HG02588 (cell line): Measurements from ENCODE around the gene CPS1.

Source experiments
- ATAC-seq: cut with Tn5 transposase; IDR thresholded peaks from one replicate; pipeline ENCODE4 v1.9.1; 2021; ENCODE audit warnings: mild to moderate bottlenecking, moderate library complexity; ENCODE audit not compliant: unreplicated experiment

The CPS1 gene

DNA sequence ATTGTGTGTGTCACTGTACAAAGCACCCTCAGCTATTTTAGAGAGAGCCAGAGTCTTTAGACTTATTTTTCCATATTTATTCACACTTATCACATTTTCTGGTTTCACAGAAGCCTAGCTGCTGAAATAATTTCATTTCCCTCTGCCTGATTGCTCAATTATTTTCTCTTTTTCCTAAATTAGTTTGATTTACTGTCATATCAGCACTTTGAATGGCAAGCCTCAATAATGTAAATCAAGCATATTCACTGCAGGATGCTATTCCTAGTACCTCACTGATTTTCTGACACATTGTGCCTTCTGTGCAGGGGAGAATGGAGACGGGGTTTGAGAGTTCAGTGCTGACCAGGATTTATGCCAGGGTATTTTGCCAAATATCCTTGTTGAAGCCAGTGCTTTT lies 48.3 kb downstream of the CPS1 start:
- ATAC-seq = no peak

DNA sequence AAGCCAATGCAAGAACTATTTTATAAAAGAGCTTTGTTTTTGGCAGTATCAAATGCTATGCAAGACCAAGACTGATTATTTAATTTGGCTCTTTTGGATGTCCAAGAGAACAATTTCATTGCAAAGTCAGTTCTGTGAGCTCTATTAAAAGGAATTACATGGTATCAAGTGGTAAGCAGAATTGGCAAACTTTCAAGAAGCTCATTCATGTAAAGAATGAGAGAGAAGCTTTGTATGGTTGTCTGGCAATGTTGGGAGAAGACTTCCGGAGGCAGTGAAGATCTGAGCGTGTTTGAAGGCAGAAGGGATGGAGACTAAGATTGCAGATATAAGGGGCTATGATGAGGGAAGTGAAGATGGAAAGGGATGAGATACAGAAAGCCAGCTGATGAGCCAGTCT lies 49.6 kb downstream of the CPS1 start:
- ATAC-seq = no peak

DNA sequence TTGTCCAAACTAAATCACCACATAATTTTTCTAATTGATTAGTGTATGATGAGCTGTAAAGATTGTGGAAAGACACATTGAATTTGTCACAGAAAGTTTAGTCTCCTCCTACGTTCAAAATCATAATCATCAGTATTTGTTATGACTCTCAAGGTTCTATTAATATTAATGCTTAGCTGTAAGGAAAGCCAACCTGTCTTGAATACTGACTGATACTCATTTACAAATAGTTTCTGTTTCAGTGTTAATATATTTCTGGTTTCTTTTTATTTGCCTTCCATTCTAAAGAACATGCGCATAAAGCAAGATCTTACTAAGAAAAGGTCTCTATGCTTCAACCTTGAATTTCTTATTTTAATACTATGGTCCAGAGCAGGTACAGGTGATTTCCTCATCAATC lies 55.1 kb downstream of the CPS1 start:
- ATAC-seq = peak; percentile 77

DNA sequence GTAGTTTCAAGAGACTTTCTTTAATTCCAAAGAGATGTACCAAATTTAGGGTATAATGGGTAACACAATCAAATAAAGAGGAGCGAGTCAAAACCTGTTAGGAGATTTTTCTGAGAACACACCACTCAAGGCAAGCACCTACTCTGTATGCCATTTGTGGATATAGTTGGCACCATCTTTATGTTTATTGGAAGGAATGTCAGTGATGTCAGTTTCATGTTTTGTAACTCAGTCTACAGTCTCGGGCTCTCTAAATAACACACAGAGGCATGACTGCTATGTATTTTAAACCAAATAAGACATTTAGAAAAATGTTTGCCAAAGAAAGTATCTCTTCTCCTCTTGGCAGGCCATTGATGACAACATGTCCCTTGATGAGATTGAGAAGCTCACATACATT lies 59.7 kb downstream of the CPS1 start:
- no peak for ATAC-seq

DNA sequence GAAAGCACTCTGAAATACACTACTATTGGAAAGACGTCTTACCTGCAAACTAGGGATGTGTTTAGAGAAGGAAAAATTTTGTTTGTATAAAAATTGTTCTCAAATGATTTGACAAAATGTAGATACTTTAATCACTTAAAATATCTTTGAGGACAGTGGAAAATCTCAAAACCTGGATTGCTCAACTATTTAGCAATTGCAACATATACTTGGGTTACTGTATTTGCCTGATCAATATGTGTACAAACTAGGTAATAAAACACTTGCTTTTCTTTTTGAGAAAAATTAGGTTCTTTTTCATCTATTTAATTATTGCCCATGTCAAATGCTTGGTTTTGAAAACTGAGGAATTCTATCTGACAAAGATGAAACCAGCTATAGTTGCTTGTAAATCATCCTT lies 60.9 kb downstream of the CPS1 start:
- ATAC-seq = no peak

DNA sequence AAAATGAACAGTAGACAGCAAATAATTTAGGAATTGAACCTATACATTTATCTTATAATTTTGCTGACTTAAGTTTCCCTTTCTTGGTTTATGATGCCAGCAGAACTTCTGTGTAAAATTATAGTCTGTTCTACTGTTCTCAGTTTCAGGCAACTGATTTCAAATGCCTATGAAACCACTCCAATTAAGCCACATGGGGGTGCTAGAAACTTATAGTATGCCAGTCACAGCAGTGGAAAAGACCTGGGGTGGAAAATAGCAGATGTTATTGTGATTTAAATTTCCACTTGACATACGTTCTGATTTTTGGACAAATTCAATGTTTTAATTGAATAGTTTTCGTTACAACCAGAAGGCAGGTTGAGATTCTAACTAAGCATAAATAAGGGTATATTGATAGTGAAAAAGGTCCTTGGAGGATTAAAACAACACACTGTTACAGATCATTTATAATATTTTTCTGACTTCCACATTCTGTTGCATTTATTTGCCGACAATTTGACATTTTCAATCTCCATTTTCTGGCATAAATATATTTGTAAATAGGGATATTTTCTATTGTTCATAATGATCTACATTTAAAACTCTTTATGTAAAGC lies 61.4 kb downstream of the CPS1 start:
- ATAC-seq = peak; percentile 68

DNA sequence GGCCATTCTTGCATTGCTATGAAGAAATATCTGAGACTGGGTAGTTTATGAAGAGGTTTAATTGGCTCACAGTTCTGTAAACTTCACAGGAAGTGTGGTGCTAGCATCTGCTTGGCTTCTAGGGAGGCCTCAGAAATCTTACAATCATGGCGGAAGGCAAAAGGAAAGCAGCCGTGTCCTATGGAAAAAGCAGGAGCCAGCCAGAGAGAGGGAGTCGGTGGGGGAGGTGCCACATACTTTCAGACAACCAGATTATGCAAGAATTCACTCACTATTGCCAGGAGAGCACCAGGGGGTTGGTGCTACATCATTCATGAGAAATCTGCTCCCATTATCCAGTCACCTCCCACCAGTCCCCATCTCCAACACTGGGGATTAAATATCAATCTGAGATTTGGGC lies 64.1 kb downstream of the CPS1 start:
- no peak for ATAC-seq

DNA sequence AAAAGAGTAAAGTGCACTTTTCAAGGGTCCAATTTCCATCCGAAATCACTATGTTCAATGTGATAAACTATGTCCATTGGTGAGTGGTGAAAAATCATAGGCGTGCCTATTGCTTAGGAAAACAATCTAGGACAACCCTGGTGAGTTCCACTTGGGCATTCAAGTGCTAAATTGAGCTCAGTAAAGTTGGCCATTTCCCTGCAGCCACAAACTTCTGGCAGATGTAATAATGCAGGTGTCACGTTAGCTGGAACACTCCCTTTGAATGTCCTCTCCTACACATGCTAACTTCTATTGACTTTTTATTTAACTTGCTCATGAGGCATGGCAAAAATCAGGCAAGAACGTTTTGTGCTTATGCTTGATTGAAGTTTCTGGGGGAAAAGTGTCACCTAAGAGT lies 67.1 kb downstream of the CPS1 start:
- no peak for ATAC-seq

DNA sequence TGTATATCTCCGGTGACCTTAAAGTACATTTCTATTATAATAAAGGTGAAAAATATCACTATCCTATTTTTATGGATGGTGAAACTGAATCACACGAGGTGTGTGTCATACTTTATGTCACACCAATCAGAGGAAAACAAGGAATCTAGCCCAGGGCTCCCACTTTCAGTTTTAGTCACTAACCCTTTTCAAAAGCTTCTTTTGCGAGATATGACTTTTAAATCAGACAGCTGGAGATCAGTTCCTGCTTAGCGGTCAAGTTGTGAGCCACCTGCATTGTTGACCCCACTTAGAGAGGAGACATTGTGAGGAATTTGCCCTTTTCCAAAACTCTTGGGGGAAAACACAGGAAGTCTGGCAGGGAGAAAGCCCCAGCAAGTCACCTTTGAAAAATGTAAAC lies 70.5 kb downstream of the CPS1 start:
- ATAC-seq = no peak

DNA sequence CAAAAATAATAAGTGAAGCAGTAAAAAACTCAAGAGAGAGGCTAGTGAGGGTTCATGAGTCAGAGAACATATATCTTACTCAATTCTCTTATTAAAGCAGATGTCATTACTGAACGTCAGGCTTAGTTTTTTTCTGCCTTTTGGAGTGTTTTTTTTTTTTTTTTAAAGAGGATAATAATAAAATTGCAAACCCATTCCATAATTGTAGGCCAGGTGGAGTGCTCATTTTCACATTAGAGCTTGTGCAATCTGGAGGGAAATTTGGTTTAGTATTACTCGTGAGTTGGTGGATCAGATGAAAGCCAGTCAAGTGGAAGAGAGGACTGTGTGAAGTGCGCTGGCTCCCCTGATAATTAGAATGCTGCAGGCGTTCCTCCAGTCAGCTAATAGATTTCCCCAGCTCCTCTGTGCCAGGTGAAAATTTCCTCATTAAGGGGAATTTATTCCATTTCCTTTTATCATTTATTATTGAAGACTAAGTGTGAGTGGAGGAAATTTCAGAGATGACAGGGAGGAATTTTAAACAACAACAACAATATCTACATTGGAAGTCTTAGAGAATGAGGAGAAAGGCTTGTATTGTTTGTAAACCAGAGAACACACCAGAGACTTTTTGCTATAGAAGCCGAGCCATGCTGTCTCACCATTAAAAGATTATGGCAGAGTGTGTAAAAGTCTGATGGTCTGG lies 74.6 kb downstream of the CPS1 start:
- ATAC-seq = no peak

DNA sequence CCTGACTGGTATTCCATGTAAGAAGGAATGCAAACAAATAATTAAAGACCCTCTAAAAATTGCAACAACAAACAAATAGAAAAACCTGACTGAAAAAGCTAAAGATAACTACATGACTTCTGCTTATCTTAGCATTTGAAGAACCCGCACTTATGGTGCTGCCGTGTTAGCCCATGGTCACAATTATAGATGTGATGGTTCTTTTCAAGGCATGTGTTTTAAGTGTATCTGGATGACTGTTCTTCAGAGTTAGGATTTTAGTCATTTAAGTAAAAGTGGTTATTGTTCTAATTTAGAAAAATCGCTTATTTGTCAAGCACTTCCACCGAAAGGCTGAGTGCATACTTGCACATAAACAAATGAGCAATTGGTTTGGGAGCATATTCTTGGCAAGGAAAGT lies 77.3 kb downstream of the CPS1 start:
- ATAC-seq = no peak

DNA sequence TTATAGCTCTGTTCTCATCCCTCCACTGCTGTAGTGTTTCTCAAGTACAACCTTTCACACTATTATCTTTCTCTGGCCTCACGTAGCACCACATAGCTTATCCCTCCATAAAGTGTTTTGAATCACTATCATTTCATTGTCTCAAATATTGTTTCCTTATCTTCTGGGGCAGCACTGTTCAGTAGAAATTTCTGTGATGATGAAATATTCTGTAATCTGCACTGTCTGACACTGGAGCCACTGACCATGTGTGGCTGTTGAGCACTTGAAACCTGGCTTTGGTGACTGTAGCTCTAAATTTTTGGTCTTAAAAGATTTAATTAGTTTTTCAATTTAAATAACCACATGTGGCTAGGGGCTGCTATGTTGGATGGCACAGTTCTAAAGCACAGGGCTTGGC lies 78.9 kb downstream of the CPS1 start:
- no peak for ATAC-seq

DNA sequence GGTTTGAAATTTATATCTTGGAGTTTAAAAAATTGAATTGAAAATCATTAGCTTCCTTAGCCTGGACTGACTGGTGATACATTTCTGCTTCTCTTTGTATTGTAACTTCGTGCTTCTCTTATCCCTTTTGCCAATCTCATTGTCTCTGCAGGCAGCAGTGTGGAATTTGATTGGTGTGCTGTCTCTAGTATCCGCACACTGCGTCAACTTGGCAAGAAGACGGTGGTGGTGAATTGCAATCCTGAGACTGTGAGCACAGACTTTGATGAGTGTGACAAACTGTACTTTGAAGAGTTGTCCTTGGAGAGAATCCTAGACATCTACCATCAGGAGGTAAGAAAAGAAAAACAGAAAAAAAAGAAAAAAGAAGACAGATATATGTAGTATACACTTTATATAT lies 85.9 kb downstream of the CPS1 start:
- no peak for ATAC-seq

DNA sequence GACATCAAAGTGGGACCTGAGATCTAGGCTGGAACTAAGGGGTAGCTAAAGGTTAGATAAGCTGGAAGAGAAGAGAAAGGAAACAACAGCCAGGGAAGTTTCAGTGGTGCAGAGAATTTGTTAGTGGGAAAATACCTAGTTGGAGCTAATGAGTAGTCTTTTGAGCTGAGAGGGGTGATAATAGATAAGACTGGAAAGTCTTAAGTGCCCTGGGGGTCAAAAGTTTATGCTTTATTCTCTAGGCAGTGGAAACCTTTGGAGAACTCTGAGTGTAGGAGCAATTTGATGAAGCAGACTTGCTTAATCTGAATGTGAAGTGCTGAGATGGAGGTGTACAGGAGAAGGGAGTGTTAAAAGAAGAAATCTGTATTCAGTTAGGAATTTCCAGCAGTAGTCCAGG lies 90.8 kb downstream of the CPS1 start:
- ATAC-seq = no peak

DNA sequence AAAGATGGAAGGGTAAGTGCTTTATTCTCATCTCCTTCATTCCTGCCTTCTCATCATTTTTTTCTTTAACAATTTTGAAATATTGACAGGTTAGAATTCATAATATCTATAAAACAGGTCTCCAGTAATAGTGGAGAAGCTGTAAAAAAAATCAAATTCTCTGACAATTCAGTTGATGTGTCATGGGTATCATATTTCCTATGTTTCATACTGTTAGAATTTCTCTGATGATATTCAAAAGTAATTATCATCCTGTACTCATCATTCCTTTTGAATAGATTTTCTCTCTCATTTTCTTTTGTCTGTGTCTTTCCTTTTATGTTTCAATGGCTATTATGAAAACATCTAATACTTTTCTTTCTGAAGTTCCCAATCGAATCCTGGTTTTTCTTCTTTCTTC lies 97.7 kb downstream of the CPS1 start:
- no peak for ATAC-seq

DNA sequence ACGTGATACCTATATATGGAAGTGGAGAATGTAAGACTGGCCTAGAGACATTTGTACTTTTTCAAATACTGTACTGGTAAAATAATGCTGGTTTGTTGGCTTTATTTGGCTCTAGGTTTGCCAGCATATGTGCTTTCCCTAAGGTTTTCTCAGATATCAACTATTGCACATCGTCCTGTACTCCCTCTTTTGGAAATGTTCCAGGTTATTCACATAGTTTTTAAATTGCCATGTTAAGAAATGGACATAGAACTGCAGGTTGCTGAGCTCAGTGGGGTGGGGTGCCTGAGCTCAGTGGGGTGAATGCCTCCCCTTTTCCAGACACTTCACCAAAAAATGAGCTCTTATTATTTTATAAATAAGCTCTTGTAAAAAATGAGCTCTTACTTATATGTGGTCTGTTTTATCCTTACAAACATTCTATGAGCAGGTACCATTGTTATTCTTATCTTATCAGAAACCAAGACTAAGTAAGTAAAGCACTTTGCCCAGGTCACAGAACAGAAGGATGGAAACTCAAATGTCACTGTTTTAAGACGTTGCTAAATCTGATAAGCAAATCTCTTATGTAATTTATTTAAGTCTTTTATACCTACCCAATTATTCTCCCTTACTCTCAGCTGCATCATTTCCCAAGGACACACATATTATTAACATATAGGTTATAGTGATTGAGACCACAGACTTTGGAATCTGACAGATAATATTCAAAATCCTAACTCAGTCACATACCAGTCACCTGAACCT lies 99.0 kb downstream of the CPS1 start:
- no peak for ATAC-seq

DNA sequence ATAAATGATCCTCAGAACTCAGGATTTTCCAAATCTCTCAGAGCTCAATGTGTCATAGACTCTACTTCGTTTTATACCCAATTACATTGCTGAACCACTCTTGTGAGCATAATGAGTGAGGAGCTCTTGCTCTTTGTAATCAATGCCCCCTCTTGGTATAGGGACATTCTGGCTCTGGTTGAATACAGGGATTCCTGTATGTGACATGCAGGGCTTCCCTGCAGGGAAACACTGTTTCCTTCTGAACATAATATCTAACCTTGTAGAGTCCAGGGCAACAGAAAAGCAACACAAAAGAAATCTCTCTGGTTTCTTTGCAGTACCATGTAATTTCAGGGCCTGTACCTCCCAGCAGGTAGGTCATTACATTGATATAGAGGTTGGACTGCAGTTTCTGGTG lies 101.5 kb downstream of the CPS1 start:
- no peak for ATAC-seq

DNA sequence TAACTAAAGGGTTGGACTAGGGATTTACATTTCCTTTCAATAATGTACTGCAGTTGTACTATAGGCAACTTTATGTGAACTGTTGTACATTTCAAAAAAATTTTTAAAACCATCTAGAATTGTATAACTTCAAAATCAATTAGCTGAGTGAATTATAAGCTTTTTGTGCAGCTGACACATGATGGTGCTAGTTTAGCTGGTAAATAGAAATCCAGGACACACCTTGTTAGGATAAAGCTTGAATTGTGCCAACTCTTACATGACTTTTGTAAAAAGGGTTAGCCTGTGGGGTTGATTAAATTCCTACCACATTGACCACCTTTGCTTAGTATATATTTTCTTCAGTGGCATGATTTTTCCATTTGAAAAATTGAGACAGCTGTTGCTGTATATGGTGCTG lies 104.4 kb downstream of the CPS1 start:
- ATAC-seq = no peak

DNA sequence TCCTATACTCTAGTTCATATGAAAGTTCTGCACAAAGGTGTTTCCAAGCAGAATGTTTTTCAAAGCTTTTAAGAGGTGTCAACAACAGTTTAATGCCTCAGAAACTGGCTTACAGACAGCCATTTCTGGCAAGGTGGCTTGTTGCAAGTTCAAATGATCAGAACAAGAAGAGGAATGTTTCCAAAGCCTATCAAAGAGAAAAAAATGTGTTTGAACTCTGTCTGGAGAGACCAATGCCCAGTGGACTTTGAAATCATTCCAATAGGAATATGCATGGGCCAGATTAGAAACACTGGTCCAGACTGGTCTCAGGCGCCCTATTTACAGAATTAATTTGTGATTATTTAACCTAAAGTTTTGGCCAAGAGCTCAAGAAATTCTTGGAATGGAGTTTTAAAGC lies 106.2 kb downstream of the CPS1 start:
- no peak for ATAC-seq

DNA sequence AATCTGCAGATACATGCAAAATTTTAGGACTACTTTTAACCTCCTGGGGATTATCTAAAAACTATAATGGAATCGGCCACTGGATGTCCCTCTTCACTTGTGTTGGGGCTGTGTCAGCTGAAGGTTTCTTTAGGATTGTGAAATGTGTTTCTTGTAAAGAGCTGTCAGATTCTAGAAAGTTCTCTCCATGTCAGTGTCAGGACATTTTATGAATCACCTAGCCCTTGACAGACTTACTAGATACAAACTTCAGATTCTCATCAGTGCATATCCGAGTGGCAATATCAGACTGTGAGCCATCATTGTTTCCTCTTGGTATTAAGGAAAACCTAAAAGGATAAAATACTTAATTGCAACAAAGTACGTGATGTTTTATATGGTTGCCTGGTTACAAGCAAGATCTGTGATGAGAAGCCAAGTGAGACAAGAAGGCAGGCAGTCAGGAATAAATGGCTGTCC lies 107.3 kb downstream of the CPS1 start:
- no peak for ATAC-seq

DNA sequence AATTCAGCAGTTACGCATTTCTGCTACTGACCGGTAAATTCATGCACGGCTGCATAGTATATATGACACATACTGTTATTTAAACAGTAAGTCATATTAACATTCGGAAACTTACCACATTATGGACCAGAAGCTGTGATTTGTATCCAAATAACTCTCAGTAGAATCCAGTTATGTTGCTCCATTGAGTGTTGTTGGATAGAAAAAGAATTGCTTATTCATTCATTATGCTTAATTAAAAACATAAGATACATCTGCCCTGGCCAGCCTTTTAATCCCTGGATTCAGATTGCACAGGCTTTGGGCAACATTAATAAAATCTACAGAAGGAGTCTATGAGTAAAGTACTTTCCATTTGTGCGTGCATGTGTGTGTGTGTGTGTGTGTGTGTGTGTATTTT lies 111.3 kb downstream of the CPS1 start:
- ATAC-seq = no peak

DNA sequence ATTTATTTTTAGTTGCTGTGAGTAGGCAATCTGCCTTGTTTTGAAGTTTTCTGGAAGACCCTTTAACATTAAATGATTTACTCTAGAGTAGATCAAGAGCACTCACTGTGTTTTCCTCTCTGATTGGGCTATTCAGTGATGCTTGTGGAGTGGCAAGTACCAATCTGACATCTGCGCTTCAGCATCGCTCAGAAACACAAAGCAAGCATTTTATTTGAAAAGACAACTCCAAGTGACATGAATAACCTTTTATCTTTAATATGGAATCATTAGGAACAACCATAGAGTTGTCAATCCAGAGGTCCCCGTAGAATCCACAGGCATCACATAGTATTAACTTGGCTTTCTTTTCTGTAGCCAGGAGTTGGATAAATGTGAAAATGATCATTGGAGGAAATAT lies 114.7 kb downstream of the CPS1 start:
- no peak for ATAC-seq
